NT2/D1 (cell line): ENCODE results near the gene GNG13.

Source experiments
- SUZ12 ChIP-seq: IDR thresholded peaks from 2 replicates; pipeline ENCODE4 v1.6.1; 2011; ENCODE audit not compliant: insufficient read length, insufficient read depth; ENCODE audit errors: extremely low read depth
- YY1 ChIP-seq: IDR thresholded peaks from 2 replicates; pipeline ENCODE4 v1.6.1; 2011; ENCODE audit not compliant: insufficient read length, insufficient read depth
- ZNF274 ChIP-seq: IDR thresholded peaks from 2 replicates; pipeline ENCODE4 v1.6.1; 2011; ENCODE audit warnings: mild to moderate bottlenecking, low read depth, low read length

- TF ChIP-seq YY1 (no peak), ZNF274 (no peak), SUZ12 (no peak)
Measured at GRCh38 chr16:766820-767640, 33.5 kb downstream of the GNG13 start.
